Memory B cell (primary cell): ENCODE data around the gene ZFP2.

Source experiments
- ATAC-seq: fragments of 150-1000 bp; cut with Tn5 transposase; 2 replicates; pipeline ENCODE4 v1.10.0; 2021; ENCODE audit warnings: low read depth, mild to moderate bottlenecking, moderate library complexity
- DNase-seq, 2 donors: peaks; one replicate each; pipeline ENCODE4 v3.0.0; 2022; ENCODE audit warnings: low spot score in 2 of 2
- H3K27ac Mint-ChIP-seq: one replicate; pipeline ENCODE4 v1.8.0; 2022; ENCODE audit warnings: mild to moderate bottlenecking, moderate library complexity, mixed read lengths
- H3K27me3 Mint-ChIP-seq: one replicate; pipeline ENCODE4 v1.8.0; 2022; ENCODE audit warnings: mixed read lengths
- H3K36me3 Mint-ChIP-seq: one replicate; pipeline ENCODE4 v1.8.0; 2022; ENCODE audit warnings: mild to moderate bottlenecking, mixed read lengths
- H3K4me1 Mint-ChIP-seq: one replicate; pipeline ENCODE4 v1.8.0; 2022; ENCODE audit warnings: mixed read lengths
- H3K4me3 Mint-ChIP-seq: one replicate; pipeline ENCODE4 v1.8.0; 2022; ENCODE audit warnings: mild to moderate bottlenecking, moderate library complexity, mixed read lengths
- H3K9me3 Mint-ChIP-seq: one replicate; pipeline ENCODE4 v1.8.0; 2022; ENCODE audit warnings: mixed read lengths

ZFP2 gene

GRCh38 chr5:178899289-178899688, 3.6 kb downstream of the ZFP2 start:
- no peak for DNase-seq
- Mint-ChIP-seq H3K4me1 (peaks cover 7% of the 10 kb centered on the region), H3K27me3 (peaks cover 1% of the 10 kb centered on the region), H3K36me3 (peaks cover 24% of the 10 kb centered on the region), H3K27ac (no peak overlapping the region), H3K4me3 (no peak overlapping the region), H3K9me3 (peaks cover 7% of the 10 kb centered on the region)
- no peak for ATAC-seq

GRCh38 chr5:178902849-178903248, 7.1 kb downstream of the ZFP2 start:
- Mint-ChIP-seq H3K9me3 (peaks cover 7% of the 10 kb centered on the region), H3K4me3 (no peak overlapping the region), H3K4me1 (peaks cover 5% of the 10 kb centered on the region)

GRCh38 chr5:178931846-178932760, 36.4 kb downstream of the ZFP2 start:
- Mint-ChIP-seq H3K36me3 (peaks cover 42% of the 10 kb centered on the region), H3K4me3 (no peak overlapping the region), H3K9me3 (peaks cover 33% of the 10 kb centered on the region), H3K4me1 (no peaks in the 10 kb centered on the region), H3K27ac (no peak overlapping the region), H3K27me3 (no peaks in the 10 kb centered on the region)
- ATAC-seq = no peak
- DNase-seq = no peak

More at GRCh38 chr5:178902849-178903248, 7.1 kb downstream of the ZFP2 start:
- ATAC-seq = no peak
- no peaks in the 10 kb centered on the region for H3K27me3 Mint-ChIP-seq
- no peak for DNase-seq
- peaks cover 29% of the 10 kb centered on the region for H3K36me3 Mint-ChIP-seq
- no peak overlapping the region for H3K27ac Mint-ChIP-seq

GRCh38 chr5:178940569-178941360, 45.1 kb downstream of the ZFP2 start, which contains the start of gene ZNF454:
ZNF454 (plus strand) TSS chr5:178941198; CDS start chr5:178942792, 1,594 bp downstream.
- Mint-ChIP-seq H3K27me3 (peaks cover 9% of the 10 kb centered on the region), H3K4me3 (no peak within 1 kb of the TSS), H3K4me1 (no peaks in the 10 kb centered on the region), H3K36me3 (peaks cover 15% of the 10 kb centered on the region), H3K9me3 (peaks cover 32% of the 10 kb centered on the region), H3K27ac (no peak within 1 kb of the TSS)
- ATAC-seq = no peak
- DNase-seq = no peak

GRCh38 chr5:178941361-178941760, 45.6 kb downstream of the ZFP2 start:
- Mint-ChIP-seq H3K27me3 (peaks cover 9% of the 10 kb centered on the region), H3K4me1 (no peaks in the 10 kb centered on the region), H3K36me3 (peaks cover 11% of the 10 kb centered on the region), H3K9me3 (peaks cover 28% of the 10 kb centered on the region), H3K4me3 (no peak overlapping the region), H3K27ac (no peak overlapping the region)
- ATAC-seq (no peak), DNase-seq (no peak)

- peaks cover 45% of the 10 kb centered on the region for H3K9me3 Mint-ChIP-seq
- no peak overlapping the region for H3K4me3 Mint-ChIP-seq
- H3K36me3 Mint-ChIP-seq = peaks cover 16% of the 10 kb centered on the region
- no peak overlapping the region for H3K27ac Mint-ChIP-seq
- no peak for ATAC-seq
- H3K4me1 Mint-ChIP-seq = no peaks in the 10 kb centered on the region
- no peak for DNase-seq
- H3K27me3 Mint-ChIP-seq = no peaks in the 10 kb centered on the region
Observed at GRCh38 chr5:178965465-178966055, 69.8 kb downstream of the ZFP2 start.

GRCh38 chr5:178981381-178981780, 85.7 kb downstream of the ZFP2 start:
- peaks cover 15% of the 10 kb centered on the region for H3K9me3 Mint-ChIP-seq
- DNase-seq (no peak), ATAC-seq (no peak)
- H3K27me3 Mint-ChIP-seq = peaks cover 3% of the 10 kb centered on the region
- no peak overlapping the region for H3K27ac Mint-ChIP-seq
- H3K36me3 Mint-ChIP-seq = peaks cover 4% of the 10 kb centered on the region
- no peak overlapping the region for H3K4me3 Mint-ChIP-seq
- H3K4me1 Mint-ChIP-seq = no peaks in the 10 kb centered on the region
